Endothelial cell of umbilical vein (primary cell): ENCODE measurements around the gene PIGT. TPM values are rescaled to one million over a fixed set of nuclear protein-coding genes. Genes with fewer than 3 reads are reported as not detected.
A peak's percentile ranks its signal among the peaks of the same experiment; 100 is the strongest.

Experiments used
- BruUV-seq: library from RNA; stranded (reverse); fragments of 400-500 nt; replicated peaks from 2 replicates; lab custom pipeline; 2021; lab: Mats Ljungman, UMichigan
- CTCF ChIA-PET: fragments of 300-600, 350-600 bp; sonication (Branson Sonifier 250); formaldehyde crosslinking; loops from one replicate; lab custom pipeline; 2021; ENCODE audit warnings: antibody characterized with exemption, inconsistent platforms; lab: Charles Lee
- POLR2A ChIA-PET: fragments of 300-600, 350-600 bp; sonication (Branson Sonifier 250); formaldehyde crosslinking; loops from one replicate; lab custom pipeline; 2021; ENCODE audit warnings: antibody characterized with exemption, inconsistent platforms; lab: Charles Lee
- DNase-seq: peaks from one replicate; pipeline ENCODE4 v3.0.0-alpha.2; 2011; ENCODE audit warnings: low read depth, low spot score
- FAIRE-seq: peaks from 2 replicates; lab custom pipeline; 2011; peaks lifted over from hg19 to GRCh38; lab: Jason Lieb, UNC
- H2AFZ ChIP-seq: 2 replicates; pipeline ENCODE4 v1.6.0; 2012; ENCODE audit warnings: low read depth, low read length, control low read depth, inconsistent platforms
- H3K27ac ChIP-seq: 2 replicates; pipeline ENCODE4 v1.5.1; 2011; ENCODE audit warnings: low read depth, mild to moderate bottlenecking, control low read depth, low read length, moderate library complexity; ENCODE audit not compliant: insufficient read depth
- H3K27me3 ChIP-seq, 2 experiments: 2 replicates each; pipeline versions ENCODE4 v1.6.0 to v1.6.1; 2011; ENCODE audit warnings: low read length in 2 of 2, mixed read lengths in 1 of 2; ENCODE audit not compliant: control insufficient read depth in 2 of 2, insufficient read depth in 2 of 2
- H3K36me3 ChIP-seq, 2 experiments: 2 replicates in 1 of 2; 3 replicates in 1 of 2; pipeline ENCODE4 v1.5.1; 2011; ENCODE audit warnings: low read length in 2 of 2, mild to moderate bottlenecking in 1 of 2, moderate library complexity in 1 of 2; ENCODE audit not compliant: control insufficient read depth in 2 of 2, insufficient read depth in 2 of 2; ENCODE audit errors: extremely low read depth in 1 of 2
- H3K4me1 ChIP-seq: 3 replicates; pipeline ENCODE4 v1.5.1; 2011; ENCODE audit warnings: mild to moderate bottlenecking, low read length; ENCODE audit not compliant: control insufficient read depth, insufficient read depth; ENCODE audit errors: extremely low read depth
- H3K4me2 ChIP-seq: 2 replicates; pipeline ENCODE4 v1.6.1; 2011; ENCODE audit warnings: low read length, control low read depth, mixed read lengths; ENCODE audit not compliant: insufficient read depth
- H3K4me3 ChIP-seq, 3 experiments: fragments of 200-600 bp in 1 of 3; sonication (generic), shearing (Covaris generic) in 1 of 3; replicated peaks in 1 of 3; 2 replicates each; pipeline ENCODE4 v1.5.1; 2011 to 2016; ENCODE audit warnings: control low read depth in 3 of 3, low read length in 3 of 3, mild to moderate bottlenecking in 2 of 3, inconsistent platforms in 1 of 3, low read depth in 1 of 3, moderate library complexity in 1 of 3; ENCODE audit not compliant: insufficient read depth in 1 of 3
- H3K79me2 ChIP-seq: 2 replicates; pipeline ENCODE4 v1.6.0; 2012; ENCODE audit warnings: low read length, inconsistent platforms; ENCODE audit not compliant: control insufficient read depth, insufficient read depth
- H3K9ac ChIP-seq: replicated peaks from 2 replicates; pipeline ENCODE3; 2011; ENCODE audit warnings: low read length, control low read depth; ENCODE audit not compliant: insufficient read depth; ENCODE audit errors: extremely low read depth
- H3K9me1 ChIP-seq: replicated peaks from 3 replicates; pipeline ENCODE4 v1.6.0; 2011; ENCODE audit warnings: mild to moderate bottlenecking, low read length; ENCODE audit not compliant: control insufficient read depth, insufficient read depth; ENCODE audit errors: extremely low read depth
- H3K9me3 ChIP-seq: replicated peaks from 2 replicates; pipeline ENCODE4 v1.5.1; 2012; ENCODE audit warnings: low read length, inconsistent platforms; ENCODE audit not compliant: control insufficient read depth, insufficient read depth
- H4K20me1 ChIP-seq: replicated peaks from 2 replicates; pipeline ENCODE3; 2011; ENCODE audit warnings: mild to moderate bottlenecking, low read length; ENCODE audit not compliant: control insufficient read depth, insufficient read depth; ENCODE audit errors: extremely low read depth
- EZH2 ChIP-seq: IDR thresholded peaks from 2 replicates; pipeline ENCODE4 v1.6.1; 2012; ENCODE audit warnings: borderline replicate concordance, low read depth, mild to moderate bottlenecking, moderate library complexity, low read length, inconsistent platforms; ENCODE audit not compliant: severe bottlenecking
- FOS ChIP-seq: IDR thresholded peaks from 2 replicates; pipeline ENCODE4 v1.6.1; 2011; ENCODE audit warnings: mild to moderate bottlenecking, low read length, moderate library complexity, borderline replicate concordance; ENCODE audit not compliant: insufficient read depth
- GATA2 ChIP-seq: IDR thresholded peaks from 2 replicates; pipeline ENCODE4 v1.7.0; 2011; ENCODE audit warnings: low read depth, mild to moderate bottlenecking, moderate library complexity, mixed read lengths, low read length; ENCODE audit not compliant: insufficient read length, insufficient read depth
- MAX ChIP-seq: IDR thresholded peaks from 2 replicates; pipeline ENCODE4 v1.6.1; 2011; ENCODE audit not compliant: insufficient read depth, insufficient read length
- MYC ChIP-seq: IDR thresholded peaks from one replicate; pipeline ENCODE4 v1.6.1; 2011; ENCODE audit warnings: mild to moderate bottlenecking, low read depth, low read length
- POLR2A ChIP-seq: IDR thresholded peaks from 2 replicates; pipeline ENCODE4 v1.6.1; 2012; ENCODE audit warnings: low read depth, mild to moderate bottlenecking, control low read depth, low read length
- POLR2AphosphoS5 ChIP-seq: IDR thresholded peaks from 2 replicates; pipeline ENCODE4 v1.6.1; 2012; ENCODE audit warnings: low read depth, mild to moderate bottlenecking, control low read depth, low read length, moderate library complexity; ENCODE audit not compliant: insufficient read depth
- dilution Hi-C: fragments of 300-500 bp; cut with MboI; formaldehyde crosslinking; loops from one replicate; pipeline ENCODE4 v1.15.0; 2019; ENCODE audit warnings: low sequenced_read_pairs; ENCODE audit not compliant: extremely low pct_ligation_motif_present
- intact Hi-C: fragments of 100-400 bp; cut with micrococcal nuclease; formaldehyde crosslinking; loops from one replicate; pipeline ENCODE4 v1.10.0; 2022
- polyA plus RNA-seq, 4 experiments: library from polyadenylated mRNA; depleted of rRNA in 3 of 4; stranded (reverse) in 3 of 4; unstranded in 1 of 4; fragments of >200 nt; gene quantifications; 2 replicates each; pipeline versions ENCODE4 v1.2.1 to v1.2.3, GENCODE V29; 2011 to 2012; ENCODE audit warnings: missing spikeins in 1 of 4
- total RNA-seq: library from RNA; stranded (reverse); gene quantifications from 2 replicates; pipeline ENCODE4 v1.2.3, GENCODE V29; 2021

Gene PIGT
- total and polyA plus RNA-seq, 2 donors (not counting 3 experiments of a cell fraction or from before 2014, with no cell fraction given): 96.8 to 143 TPM

GRCh38 chr20:45407783-45408645 lies 7.9 kb upstream of the PIGT start, which contains the start of gene DBNDD2:
TSS of gene DBNDD2 (plus strand) at chr20:45408289. CDS start at chr20:45408468, 179 bp downstream.
- ChIA-PET POLR2A (interaction anchor here (0.6 to 1.5 kb wide), 2 partner anchors 8 to 12 kb away, joined by 3 to 5 read pairs; partner anchors contain the start of gene PIGT), CTCF (interaction anchor here (0.9 to 3.6 kb wide), 9 partner anchors 10 to 96 kb away, joined by 3 to 32 read pairs (median 4); partner anchors contain the start of gene SYS1)
- Histone ChIP-seq H2AFZ (peak within 1 kb of the TSS; percentile 83), H3K4me1 (peaks cover 3% of the 10 kb centered on the region), H3K9me1 (no peaks in the 10 kb centered on the region), H3K9ac (no peak within 1 kb of the TSS), H3K9me3 (no peaks in the 10 kb centered on the region), H3K4me2 (peak within 1 kb of the TSS; percentile 74), H3K27ac (no peak within 1 kb of the TSS), H3K4me3 (peak within 1 kb of the TSS; percentile 7 to 85 (median 36)), H3K36me3 (peaks cover 0 to 3% of the 10 kb centered on the region in 2 experiments), H3K79me2 (no peaks in the 10 kb centered on the region), H3K27me3 (peaks cover 6% of the 10 kb centered on the region in 2 experiments), H4K20me1 (no peaks in the 10 kb centered on the region)
- FAIRE-seq: no peak
- BruUV-seq: no TSS peak
- dilution Hi-C loops: no loop called here
- TF ChIP-seq POLR2A: no peak
- TF ChIP-seq EZH2: no peak
- no peak for TF ChIP-seq MYC
- TF ChIP-seq MAX: no peak
- no peak for TF ChIP-seq GATA2
- TF ChIP-seq POLR2AphosphoS5: no peak
- TF ChIP-seq FOS: no peak
- intact Hi-C loops: no loop called here
- no peak for DNase-seq
